Left renal pelvis (tissue), 4 donors: ENCODE data around the gene CYBC1. TPM values are rescaled to one million over a fixed set of nuclear protein-coding genes. Genes with fewer than 3 reads are reported as not detected.

Experiments
- DNase-seq, 4 donors: peaks; one replicate each; pipeline ENCODE4 v3.0.0-alpha.2; 2013; ENCODE audit warnings: low read depth in 4 of 4, low spot score in 3 of 4
- polyA plus RNA-seq, 4 donors: library from polyadenylated mRNA; unstranded; fragments of 120-200 nt; gene quantifications; one replicate each; pipeline ENCODE4 v1.2.1, GENCODE V29; 2013; ENCODE audit not compliant: insufficient read length in 4 of 4

Gene CYBC1
- polyA plus RNA-seq, 4 donors, result 44.8 to 63.0 (median 50.0) TPM

DNA sequence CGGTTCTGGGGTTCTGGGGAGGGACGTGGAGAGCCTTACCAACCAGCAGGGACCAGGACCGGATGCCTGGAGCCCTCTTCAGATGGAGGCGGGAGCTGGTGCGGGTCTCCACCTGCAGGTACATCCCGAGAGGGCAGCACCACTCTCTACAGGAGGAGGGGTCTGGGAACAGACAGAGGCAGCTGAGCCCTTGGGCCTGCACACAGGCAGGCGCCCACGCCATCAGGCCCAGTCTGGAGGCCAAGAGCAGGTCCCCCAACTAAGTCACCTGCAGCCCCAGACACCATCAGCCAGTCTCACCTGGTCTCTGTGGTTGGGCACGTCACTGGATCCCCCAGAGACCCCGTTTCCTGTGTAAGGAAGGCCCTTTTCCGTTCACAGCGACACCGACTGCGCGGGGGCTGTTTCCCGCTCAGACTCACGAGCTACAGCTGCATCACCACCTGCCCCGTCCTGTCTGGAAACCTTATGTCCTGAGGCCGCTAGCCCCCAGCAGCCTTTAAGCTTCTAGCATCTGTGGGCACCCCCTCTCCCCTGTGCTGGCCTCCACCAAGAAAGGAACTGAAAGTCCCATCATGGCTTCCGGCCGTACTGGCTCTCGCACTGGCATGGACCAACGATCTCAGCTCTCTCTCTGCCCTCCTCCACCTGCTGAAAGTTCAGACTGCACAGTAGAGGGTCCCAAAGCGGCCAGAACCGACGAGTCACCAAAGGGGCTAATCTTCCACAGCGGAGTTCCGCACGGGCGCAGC lies 1.2 kb downstream of the CYBC1 start:
- DNase-seq, result no peak

DNA sequence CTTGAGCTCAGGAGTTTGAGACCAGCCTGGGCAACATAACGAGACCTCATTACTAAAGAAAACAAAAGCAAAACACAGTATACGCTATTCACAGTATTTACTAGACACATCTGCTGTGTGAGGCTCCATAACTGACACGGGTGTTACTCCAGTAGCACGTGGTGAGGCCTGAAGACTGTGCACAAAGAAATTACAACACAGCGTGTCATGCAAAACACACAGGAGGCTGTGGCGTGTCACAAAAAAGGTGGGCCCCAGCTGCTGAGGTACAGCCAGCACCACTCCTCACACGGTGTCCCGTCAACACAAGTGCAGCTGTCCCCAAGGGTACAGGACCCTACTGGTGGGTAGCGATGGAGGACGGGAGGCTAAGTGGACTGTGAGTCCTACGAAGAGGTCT lies 2.7 kb downstream of the CYBC1 start:
- no peak for DNase-seq

DNA sequence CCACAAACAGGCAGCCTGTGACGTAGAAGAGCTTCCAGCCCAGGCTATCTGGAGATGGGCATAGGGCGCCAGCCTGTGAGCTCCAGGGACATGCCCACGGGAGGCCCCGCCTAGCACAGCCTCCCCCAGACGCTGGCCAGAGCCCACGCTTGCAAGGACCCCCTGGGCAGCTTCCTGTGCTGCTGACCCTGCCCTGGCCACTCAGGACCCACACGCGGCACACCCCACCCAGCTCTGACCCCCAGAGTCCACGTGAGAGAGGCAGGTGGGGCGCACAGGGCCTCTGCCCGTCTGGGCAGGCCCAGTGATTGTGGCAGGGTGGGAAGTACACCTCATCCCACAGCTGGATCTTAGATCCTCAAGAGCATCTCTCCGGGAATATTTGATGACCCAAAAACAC lies 3.9 kb downstream of the CYBC1 start:
- DNase-seq, result no peak

DNA sequence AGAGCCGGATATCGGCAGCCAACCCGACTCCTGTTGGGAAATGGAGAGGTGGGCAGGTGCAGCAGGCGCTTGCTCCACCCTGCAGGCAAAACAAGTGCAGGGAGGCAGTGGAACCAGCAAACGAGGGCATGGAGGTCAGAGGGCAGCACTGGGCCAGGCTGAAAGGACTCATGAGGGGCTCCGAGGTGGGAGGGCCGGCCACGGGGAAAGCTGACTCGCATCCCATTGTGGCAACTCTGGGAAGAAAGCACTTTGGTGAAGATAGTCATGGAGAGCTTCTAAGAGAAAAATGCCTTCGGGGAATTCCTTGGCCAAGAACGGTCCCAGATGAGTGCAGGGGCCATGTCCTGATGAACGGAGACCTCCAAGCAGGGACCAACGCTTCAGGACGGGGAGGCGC lies 4.4 kb downstream of the CYBC1 start:
- DNase-seq, result no peak

DNA sequence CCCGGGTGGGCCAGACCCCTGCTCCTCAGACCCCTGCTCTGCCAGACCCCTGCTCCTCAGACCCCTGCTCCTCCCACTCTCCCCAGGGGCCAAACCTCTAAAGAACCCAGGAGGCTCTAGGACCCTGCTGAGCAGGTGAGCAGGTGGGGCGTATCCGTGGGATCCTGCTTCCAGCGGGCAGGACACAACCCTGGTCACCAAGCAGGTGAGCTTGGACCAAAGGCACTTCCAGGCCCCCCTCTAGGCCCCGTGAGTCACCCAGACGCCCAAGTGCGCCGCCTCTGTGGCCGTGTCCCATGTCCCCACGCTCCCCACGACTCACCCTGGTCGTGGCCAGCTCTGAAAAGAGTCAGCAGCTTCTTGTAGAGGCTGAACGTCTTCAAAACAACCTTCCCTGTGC lies 5.0 kb downstream of the CYBC1 start:
- no peak for DNase-seq

DNA sequence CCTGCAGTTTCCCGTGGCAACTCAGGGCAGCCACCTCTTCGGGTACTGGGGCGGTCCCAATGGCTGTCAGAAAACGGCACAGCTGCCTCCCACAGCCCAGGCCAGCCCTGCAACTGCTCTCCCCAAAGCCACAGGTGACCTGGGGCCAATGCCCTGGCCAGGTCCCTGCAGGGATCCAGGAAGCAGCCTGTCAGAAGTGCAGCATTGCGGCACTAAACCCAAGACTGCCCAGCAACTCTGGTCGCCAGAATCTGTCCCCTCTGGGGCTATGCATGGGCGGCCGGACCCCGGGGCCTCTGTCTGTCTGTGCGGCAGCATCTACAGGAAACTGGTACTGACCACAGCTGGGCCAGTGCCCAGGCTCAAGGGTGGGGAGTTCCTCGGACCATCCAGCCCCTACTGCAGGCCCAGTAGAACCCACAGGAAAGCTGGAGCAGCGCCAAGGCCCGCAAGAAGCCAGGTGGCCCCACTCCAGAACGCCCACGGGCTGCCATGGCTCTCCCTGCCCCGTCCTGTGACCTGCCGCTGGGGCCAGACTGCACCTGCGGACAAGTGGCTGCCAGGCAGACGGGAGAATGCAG lies 5.5 kb downstream of the CYBC1 start:
- DNase-seq, result no peak

DNA sequence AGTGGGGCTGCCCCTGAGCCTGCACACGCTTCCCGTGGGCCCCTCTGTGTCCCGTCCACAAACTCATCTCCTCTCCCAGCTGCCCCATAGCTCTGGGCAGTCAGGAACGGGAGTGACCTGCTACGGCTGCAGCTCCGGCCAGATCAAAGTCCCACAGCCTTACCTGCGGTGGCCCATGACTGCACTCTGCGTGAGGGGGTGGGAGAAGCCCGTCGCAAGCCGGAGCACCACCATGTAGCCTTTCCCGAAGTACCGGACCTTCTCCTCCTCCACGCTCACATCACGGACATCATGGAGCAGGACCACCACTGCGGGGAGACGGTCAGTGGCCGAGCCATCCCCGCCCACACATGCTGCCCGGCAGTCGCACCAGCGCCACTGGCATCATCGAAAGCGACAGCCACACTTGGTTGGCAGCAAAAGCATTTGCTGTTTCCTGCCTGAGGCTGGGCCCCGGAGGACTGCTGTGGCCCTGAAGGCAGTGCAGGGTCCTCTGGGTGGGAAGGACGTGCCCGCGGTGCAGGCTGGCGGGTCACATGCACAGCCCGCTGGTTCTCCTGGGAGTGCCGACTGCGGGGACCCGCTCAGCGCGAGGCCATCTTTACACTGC lies 6.2 kb downstream of the CYBC1 start:
- no peak for DNase-seq

DNA sequence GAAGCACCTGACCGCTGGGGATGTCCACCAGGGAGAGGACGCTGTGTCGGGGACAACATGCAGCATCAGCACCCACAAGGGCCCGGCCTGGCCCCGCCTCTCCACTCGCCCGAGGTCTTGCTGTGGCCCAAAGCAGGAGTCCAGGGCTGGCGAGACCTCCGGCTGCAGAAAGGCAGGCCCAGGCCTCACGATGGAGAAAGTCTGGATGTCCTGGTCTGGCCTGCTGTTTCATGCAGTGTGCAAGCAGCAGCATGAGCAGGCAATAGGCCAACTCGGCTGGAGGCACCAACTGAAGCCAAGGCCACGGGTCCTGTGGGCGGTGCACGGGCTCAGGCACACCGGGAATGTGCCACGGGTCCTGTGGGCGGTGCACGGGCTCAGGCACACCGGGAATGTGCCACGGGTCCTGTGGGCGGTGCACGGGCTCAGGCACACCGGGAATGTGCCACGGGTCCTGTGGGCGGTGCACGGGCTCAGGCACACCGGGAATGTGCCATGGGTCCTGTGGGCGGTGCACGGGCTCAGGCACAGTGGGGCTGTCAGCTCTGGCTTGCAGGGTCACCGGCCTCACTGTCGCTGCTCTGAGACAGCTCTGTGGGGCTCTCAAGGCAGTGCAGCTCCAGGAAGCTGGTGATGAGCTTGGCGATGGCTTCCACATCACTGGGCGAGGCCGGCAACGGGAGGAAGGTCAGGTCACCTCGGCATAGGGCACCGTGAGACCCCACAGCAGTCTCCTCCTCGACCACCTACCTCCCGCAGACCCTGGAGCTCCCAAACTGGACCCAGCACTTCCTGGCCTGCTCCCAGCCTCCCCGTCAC lies 6.9 kb downstream of the CYBC1 start:
- DNase-seq, result no peak

DNA sequence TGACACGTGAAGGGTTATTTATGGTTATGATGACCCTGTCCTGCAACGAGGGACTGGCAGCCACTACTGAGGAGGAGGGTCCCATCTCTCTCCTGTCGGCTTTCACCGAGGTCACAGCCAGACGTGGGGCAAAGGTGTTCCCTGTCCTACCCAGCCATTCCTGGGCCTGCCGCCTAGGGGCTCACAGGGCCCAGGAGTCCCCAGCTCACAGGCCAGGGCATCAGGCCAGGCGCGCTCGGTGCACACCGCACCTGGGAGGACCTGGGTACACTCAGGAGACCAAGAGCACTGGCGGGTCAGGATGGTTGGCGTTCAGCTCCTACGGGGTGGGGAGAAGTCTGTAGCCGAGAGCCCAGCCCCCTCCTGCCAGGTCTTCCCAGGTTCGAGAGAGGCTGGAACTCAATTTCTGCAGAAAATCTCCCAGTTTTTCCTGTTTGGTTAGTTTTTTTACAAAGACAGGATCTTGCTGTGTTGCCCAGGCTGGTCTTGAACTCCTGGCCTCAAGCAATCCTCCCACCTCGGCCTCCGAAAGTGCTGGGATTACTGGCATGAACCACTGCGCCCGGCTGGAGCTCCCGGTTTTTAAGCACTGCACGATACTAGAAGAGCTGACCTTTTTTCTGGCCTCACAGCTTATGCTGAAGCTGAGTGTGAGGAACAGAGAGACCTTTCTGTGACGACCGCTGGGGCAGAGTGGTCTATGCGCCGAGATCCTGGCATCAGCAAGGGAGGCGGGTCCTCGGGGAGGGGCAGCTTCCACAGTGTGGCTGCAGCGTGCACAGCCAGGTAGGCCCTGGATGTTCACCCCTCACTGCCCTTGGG lies 7.7 kb downstream of the CYBC1 start:
- no peak for DNase-seq

DNA sequence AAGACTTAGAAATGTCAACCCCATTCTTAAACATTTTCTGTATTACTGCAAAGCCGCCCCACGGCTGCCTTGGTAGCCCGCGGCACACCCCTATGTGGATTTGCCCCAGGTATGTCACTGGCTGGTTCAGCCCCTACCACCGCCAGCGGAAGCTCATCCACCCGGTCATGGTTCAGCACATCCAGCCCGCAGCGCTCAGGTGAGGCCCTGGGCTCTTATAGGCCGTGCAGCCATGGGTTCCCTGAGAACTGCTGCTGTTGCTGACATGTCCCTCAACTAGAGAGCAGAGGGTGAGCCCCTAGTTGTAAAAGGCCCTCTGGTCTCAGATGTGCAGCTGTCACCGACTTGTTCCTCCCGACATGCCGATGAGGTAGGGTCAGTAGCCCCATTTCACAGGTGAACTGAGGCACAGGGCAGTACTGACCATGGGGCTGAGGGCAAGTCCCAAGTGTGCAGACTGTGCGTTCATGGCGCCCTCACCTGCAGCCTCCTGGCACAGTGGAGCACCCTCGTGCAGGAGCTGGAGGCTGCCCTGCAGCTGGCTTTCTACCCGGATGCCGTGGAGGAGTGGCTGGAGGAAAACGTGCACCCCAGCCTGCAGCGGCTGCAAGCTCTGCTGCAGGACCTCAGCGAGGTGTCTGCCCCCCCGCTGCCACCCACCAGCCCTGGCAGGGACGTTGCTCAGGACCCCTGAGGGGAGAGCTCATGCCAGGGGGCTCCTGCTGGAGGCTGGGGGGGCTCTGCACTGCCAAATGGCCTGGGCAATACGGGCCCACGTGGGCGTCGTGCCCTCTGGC lies 8.7 kb downstream of the CYBC1 start:
- no peak for DNase-seq

DNA sequence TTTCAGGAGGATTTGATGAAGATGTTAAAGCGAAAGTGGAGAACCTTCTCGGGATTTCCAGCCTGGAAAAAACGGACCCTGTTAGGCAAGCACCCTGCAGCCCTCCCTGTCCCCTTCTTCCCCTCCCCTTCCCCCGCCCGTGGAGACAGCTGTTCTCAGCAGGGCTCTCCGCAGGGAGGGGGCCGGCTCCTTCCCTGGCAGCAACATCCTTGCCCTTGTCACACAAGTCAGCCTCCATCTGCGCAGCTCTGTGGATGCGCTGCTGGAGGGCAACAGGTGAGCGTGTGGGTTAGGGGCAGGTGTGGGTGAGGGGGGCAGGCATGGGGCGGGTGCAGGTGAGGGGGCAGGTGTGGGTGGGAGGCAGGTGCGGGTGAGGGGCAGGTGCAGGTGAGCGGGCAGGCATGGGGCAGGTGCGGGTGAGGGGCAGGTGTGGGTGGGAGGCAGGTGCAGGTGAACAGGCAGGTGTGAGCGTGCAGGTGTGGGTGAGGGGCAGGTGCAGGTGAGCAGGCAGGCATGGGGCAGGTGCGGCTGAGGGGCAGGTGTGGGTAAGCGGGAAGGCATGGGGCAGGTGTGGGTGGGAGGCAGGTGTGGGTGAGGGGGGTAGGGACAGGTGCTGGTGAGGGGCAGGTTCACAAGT lies 9.4 kb downstream of the CYBC1 start:
- no peak for DNase-seq

DNA sequence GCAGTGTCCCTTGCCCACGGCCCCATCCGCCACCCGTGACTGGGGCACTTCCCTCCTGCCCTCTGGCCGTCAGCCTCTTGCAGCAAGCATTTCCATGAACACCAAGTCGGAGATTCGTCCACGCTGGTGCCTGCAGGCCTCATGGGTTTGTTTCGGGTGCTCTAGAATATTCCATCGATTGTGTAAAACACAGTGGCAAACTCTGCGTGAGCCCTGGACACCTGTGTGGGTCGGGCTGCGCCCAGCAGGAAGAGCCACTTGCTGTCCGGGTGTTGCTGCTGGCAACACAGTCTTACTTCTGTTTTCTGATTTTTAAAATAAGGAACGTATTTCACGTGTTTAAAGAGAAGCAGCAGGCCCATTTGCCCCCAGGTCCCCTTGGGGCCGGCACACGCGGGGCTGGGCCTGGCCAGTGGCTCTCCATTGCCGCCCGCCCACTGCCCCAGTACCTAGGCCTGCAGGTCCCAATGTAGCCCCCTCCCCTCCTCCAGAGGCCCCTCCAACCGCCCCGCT lies 10.0 kb downstream of the CYBC1 start:
- no peak for DNase-seq

DNA sequence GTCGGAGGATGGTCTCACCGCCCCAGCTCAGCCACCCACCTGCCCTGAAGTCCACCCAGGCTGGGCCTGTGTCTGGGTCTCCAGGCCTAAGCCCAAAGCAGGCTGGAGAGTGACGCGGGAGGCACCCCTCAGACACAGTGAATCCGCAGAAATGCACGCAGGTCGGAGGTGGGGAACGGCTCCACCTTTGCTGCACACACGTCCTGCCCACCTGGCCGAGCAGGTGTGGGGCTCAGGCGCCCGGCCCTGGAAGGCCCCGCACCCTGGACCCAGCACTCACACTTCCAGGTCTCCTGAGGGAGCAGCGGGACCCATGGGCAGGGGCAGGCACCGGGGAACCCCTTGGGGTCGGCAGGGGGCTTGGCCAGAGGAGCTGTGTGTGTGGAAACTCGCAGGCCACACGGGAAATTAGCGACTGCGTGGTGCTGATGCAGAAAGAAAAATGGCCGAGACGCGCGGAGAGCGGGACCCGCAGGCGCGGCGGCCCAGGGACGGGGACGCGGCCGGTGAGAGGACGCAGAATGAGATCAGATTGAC lies 10.7 kb downstream of the CYBC1 start:
- DNase-seq, result no peak

DNA sequence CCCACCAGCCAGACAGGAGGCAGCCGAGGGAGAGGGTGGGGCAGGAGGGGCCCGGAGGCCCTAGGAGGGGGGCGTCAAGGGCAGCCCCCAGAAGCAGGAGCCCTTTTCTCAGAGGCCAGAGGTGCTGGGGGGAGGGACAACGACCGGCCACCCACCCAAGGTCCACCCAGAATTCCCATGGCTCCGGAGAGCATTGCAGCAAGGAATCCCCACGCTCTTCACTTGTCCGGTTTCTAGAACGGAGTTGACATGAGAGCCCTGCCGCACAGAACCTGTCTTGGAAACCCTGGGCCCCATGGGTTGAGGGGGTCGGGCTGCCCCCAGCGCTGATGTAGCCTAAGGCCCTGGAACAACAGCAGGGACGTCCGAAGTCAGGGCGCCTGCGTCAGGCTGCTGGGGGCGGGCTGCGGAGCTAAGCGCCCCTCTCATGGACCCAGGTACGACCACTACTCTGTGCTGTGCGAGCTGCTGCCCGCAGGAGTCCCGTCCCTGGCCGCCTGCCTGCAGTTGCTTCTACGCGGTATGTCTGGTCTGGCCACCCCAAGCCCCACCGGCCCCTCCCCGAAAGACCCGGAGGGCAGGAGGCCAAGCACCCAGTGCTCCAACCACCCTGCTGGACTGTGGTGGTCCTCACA lies 11.2 kb downstream of the CYBC1 start:
- DNase-seq, result no peak

DNA sequence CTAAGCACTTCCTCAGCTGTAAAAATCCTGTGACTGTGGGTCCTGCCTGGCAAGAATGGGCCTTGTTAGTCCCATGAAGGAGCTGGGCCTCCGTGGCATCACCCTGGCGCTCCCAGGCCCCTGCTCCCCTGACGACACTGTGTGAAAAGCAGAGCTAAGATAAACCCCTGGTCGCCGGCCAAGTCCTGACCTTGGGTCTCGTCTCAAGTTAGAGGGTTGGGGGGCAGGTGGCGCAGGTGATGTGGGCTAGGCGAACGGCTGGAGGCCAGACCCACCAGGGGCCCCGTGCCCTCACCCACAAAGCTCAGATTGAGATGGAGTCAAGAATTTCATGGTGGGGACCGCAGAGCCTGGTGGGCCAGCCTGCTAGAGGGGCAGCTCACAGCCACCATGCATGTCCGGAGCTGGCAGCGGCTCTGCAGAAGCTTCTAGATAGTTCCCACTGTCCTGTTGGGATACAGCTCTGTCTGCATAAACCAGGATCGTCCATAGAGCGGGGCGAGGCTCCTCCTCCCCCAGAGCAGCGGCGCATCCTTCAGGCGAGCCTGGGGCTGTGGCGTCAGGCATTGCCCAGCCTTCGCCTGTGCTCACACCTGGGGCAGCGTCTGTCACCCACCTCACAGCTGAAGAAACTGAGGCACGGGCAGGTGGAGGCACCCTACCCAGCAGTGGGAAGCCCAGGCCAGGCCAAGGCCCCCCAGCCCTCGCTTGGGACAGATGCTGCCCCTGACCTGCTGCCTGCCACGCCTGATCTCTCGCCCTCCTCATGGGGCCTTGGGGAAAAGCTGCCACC lies 12.0 kb downstream of the CYBC1 start:
- DNase-seq, result no peak

DNA sequence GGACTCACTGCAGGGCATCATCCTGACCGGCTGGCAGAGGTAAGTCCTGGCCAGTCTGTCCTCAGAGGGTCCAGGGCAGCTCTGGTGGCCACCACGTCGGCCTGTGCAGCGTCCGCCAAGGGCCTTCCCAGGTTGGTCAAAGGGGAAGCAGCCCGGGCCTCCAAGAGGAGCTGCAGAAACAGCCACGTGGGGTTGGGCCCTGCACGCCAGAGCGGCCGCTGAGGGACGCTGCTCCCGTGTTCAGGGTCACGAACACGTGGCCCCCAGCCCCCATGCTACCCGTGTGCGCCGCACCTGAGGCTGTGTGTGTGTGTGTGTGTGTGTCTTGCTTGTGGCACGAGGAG lies 13.3 kb downstream of the CYBC1 start:
- DNase-seq, result no peak

DNA sequence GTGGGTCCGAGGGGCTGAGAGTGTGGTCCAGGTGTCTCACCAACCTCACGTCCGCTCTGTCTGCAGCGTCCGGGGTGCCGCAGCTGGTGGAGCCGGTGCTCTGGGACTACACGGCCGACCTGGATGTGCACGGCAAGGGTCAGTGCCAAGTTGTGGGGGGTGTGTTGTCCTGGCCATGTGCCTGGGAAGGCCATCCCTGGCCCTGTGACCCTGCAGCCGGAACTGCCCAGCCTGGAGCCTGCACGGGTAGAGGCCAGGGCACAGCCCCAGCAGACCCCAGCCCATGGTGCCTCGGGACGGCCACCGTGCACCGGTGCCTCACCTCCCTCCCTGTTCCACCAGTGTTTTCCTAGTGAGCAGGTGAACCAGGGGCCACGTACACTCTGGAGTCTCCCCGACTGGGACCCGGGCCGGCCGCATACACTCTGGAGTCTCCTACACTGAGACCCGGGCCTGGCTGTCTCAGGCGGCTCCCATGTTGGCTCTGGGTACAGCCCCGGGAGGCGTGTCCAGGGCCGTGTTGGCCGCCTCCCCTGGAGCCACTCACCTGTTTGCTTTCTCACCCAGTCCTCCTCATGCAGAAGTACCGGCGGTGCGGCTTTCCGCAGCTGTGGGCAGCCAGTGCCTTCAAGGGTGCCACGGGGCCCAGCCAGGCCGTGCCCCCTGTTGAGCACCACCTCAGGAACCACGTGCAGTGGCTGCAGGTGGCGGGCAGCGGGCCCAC lies 13.8 kb downstream of the CYBC1 start:
- DNase-seq, result no peak
